H9 (cell line): ENCODE measurements around the gene NKAIN2. TPM values are rescaled to one million over a fixed set of nuclear protein-coding genes. Genes with fewer than 3 reads are reported as not detected.

Source experiments
- DNase-seq: peaks from one replicate; pipeline ENCODE4 v3.0.0-alpha.2; 2017
- H2AFZ ChIP-seq: one replicate; pipeline ENCODE4 v1.6.1; 2013; ENCODE audit warnings: mild to moderate bottlenecking, low read length, control low read depth, moderate library complexity
- H2AK5ac ChIP-seq: 2 replicates; pipeline ENCODE4 v1.6.1; 2013; ENCODE audit warnings: low read length, control low read depth, mixed read lengths; ENCODE audit not compliant: insufficient read length
- H2BK120ac ChIP-seq: one replicate; pipeline ENCODE4 v1.6.1; 2013; ENCODE audit warnings: low read depth, mild to moderate bottlenecking, low read length, control low read depth, inconsistent platforms; ENCODE audit not compliant: poor library complexity, severe bottlenecking
- H2BK12ac ChIP-seq: 2 replicates; pipeline ENCODE4 v1.6.1; 2013; ENCODE audit warnings: low read length, control low read depth, mixed read lengths, low read depth; ENCODE audit not compliant: insufficient read length
- H2BK15ac ChIP-seq: 2 replicates; pipeline ENCODE4 v1.6.1; 2013; ENCODE audit warnings: low read depth, low read length, control low read depth
- H2BK20ac ChIP-seq: one replicate; pipeline ENCODE4 v1.6.1; 2013; ENCODE audit warnings: low read depth, mild to moderate bottlenecking, low read length, control low read depth, inconsistent platforms; ENCODE audit not compliant: poor library complexity, severe bottlenecking
- H2BK5ac ChIP-seq: 2 replicates; pipeline ENCODE4 v1.6.1; 2013; ENCODE audit warnings: low read length, control low read depth, mixed read lengths; ENCODE audit not compliant: insufficient read length
- H3K14ac ChIP-seq: 2 replicates; pipeline ENCODE4 v1.6.1; 2013; ENCODE audit warnings: low read length, control low read depth; ENCODE audit not compliant: insufficient read depth
- H3K18ac ChIP-seq: 2 replicates; pipeline ENCODE4 v1.6.1; 2013; ENCODE audit warnings: low read depth, mild to moderate bottlenecking, mixed read lengths, low read length, control low read depth; ENCODE audit not compliant: insufficient read length
- H3K23ac ChIP-seq: 2 replicates; pipeline ENCODE4 v1.6.1; 2013; ENCODE audit warnings: low read length, control low read depth, mixed read lengths, low read depth; ENCODE audit not compliant: insufficient read length
- H3K23me2 ChIP-seq: 2 replicates; pipeline ENCODE4 v1.6.1; 2013; ENCODE audit warnings: low read depth, mild to moderate bottlenecking, mixed read lengths, low read length, control low read depth; ENCODE audit not compliant: insufficient read length, poor library complexity, severe bottlenecking
- H3K27ac ChIP-seq: 2 replicates; pipeline ENCODE4 v1.5.1; 2013; ENCODE audit warnings: low read length, control low read depth, mixed read lengths, low read depth; ENCODE audit not compliant: insufficient read length
- H3K27me3 ChIP-seq: 2 replicates; pipeline ENCODE4 v1.6.1; 2013; ENCODE audit warnings: low read length, control low read depth, inconsistent platforms; ENCODE audit not compliant: insufficient read depth
- H3K4ac ChIP-seq: 2 replicates; pipeline ENCODE4 v1.6.1; 2013; ENCODE audit warnings: low read depth, mild to moderate bottlenecking, control low read depth, inconsistent platforms, low read length, moderate library complexity
- H3K4me1 ChIP-seq: 2 replicates; pipeline ENCODE4 v1.6.1; 2013; ENCODE audit warnings: low read length, control low read depth, inconsistent platforms; ENCODE audit not compliant: insufficient read depth
- H3K4me2 ChIP-seq: 2 replicates; pipeline ENCODE4 v1.6.1; 2013; ENCODE audit warnings: low read length, control low read depth, mixed read lengths; ENCODE audit not compliant: insufficient read length, insufficient read depth
- H3K56ac ChIP-seq: 2 replicates; pipeline ENCODE4 v1.6.1; 2013; ENCODE audit warnings: low read depth, mild to moderate bottlenecking, mixed read lengths, low read length, control low read depth; ENCODE audit not compliant: insufficient read length
- H3K79me1 ChIP-seq: 2 replicates; pipeline ENCODE4 v1.6.1; 2013; ENCODE audit warnings: low read depth, mild to moderate bottlenecking, moderate library complexity, low read length, control low read depth, inconsistent platforms; ENCODE audit not compliant: insufficient read depth, poor library complexity, severe bottlenecking
- H3K79me2 ChIP-seq: 2 replicates; pipeline ENCODE4 v1.6.1; 2013; ENCODE audit warnings: low read length, control low read depth, inconsistent platforms; ENCODE audit not compliant: insufficient read depth
- H3K9ac ChIP-seq: 2 replicates; pipeline ENCODE4 v1.6.1; 2013; ENCODE audit warnings: low read length, control low read depth, mixed read lengths; ENCODE audit not compliant: insufficient read length; ENCODE audit errors: extremely low read depth
- H3K9me3 ChIP-seq: one replicate; pipeline ENCODE4 v1.6.1; 2013; ENCODE audit warnings: low read depth, low read length, inconsistent platforms; ENCODE audit not compliant: control insufficient read depth
- H3T11ph ChIP-seq: one replicate; pipeline ENCODE4 v1.6.1; 2013; ENCODE audit warnings: mild to moderate bottlenecking, low read length, control low read depth, inconsistent platforms
- H4K20me1 ChIP-seq: one replicate; pipeline ENCODE4 v1.6.1; 2013; ENCODE audit not compliant: control insufficient read depth, insufficient read length, insufficient read depth
- H4K5ac ChIP-seq: 2 replicates; pipeline ENCODE4 v1.6.1; 2013; ENCODE audit warnings: low read depth, mild to moderate bottlenecking, mixed read lengths, low read length, control low read depth; ENCODE audit not compliant: insufficient read length
- H4K8ac ChIP-seq: replicated peaks from 2 replicates; pipeline ENCODE4 v1.6.1; 2013; ENCODE audit warnings: low read length, control low read depth, mixed read lengths, low read depth; ENCODE audit not compliant: insufficient read length
- H4K91ac ChIP-seq: 2 replicates; pipeline ENCODE4 v1.6.1; 2013; ENCODE audit warnings: low read depth, mild to moderate bottlenecking, moderate library complexity, mixed read lengths, low read length, control low read depth; ENCODE audit not compliant: insufficient read length
- H3K27ac Mint-ChIP-seq, 3 experiments: 2 replicates in 2 of 3; 3 replicates in 1 of 3; pipeline ENCODE4 v1.8.0; 2020 to 2021; ENCODE audit warnings: mixed read lengths in 3 of 3, mild to moderate bottlenecking in 1 of 3, moderate library complexity in 1 of 3
- H3K27me3 Mint-ChIP-seq: 2 replicates; pipeline ENCODE4 v1.8.0; 2021; ENCODE audit warnings: low read depth, mild to moderate bottlenecking, moderate library complexity, mixed read lengths
- H3K36me3 Mint-ChIP-seq, 3 experiments: 2 replicates in 2 of 3; 3 replicates in 1 of 3; pipeline ENCODE4 v1.8.0; 2020 to 2021; ENCODE audit warnings: low read depth in 3 of 3, mixed read lengths in 3 of 3; ENCODE audit not compliant: insufficient read depth in 1 of 3
- H3K4me1 Mint-ChIP-seq, 2 experiments: 2 replicates each; pipeline ENCODE4 v1.8.0; 2020; ENCODE audit warnings: mixed read lengths in 2 of 2
- H3K4me3 Mint-ChIP-seq, 2 experiments: 2 replicates in 1 of 2; 3 replicates in 1 of 2; pipeline ENCODE4 v1.8.0; 2020 to 2021; ENCODE audit warnings: mild to moderate bottlenecking in 2 of 2, mixed read lengths in 2 of 2, moderate library complexity in 1 of 2
- H3K9me3 Mint-ChIP-seq, 2 experiments: 2 replicates in 1 of 2; 3 replicates in 1 of 2; pipeline ENCODE4 v1.8.0; 2020; ENCODE audit warnings: mild to moderate bottlenecking in 2 of 2, mixed read lengths in 2 of 2, moderate library complexity in 1 of 2
- CTCF ChIP-seq: fragments of 200-600 bp; sonication (generic); conservative IDR thresholded peaks from 3 replicates; pipeline ENCODE4 v1.8.0; 2021; ENCODE audit warnings: antibody characterized with exemption, mild to moderate bottlenecking
- WGBS: extraction: QIAGEN DNeasy Blood & Tissue Kit; methylation state at CpG from one replicate; pipeline ENCODE4 v1.1.7; 2013; ENCODE audit warnings: missing lambda C conversion rate, low lambda C conversion rate, mixed read lengths; ENCODE audit not compliant: insufficient read length; ENCODE audit errors: extremely low coverage; 5-methylcytosine and 5-hydroxymethylcytosine counted together
- total RNA-seq: library from RNA; stranded (reverse); gene quantifications from 2 replicates; pipeline ENCODE4 v1.2.1, GENCODE V29; 2021

NKAIN2 gene
- total RNA-seq, 1 experiment from 2014 or later = 0.17 TPM

GRCh38 chr6:124613031-124613430 is 809.4 kb downstream of the NKAIN2 start:
- Histone ChIP-seq H3K56ac (no peak overlapping the region), H3K27ac (no peak overlapping the region), H2BK120ac (no peak overlapping the region), H3K18ac (no peak overlapping the region), H3K27me3 (no peaks in the 10 kb centered on the region), H3K9me3 (no peaks in the 10 kb centered on the region), H3K4me1 (peaks cover 3% of the 10 kb centered on the region; the same call in 1 of the 2 replicates), H3K4ac (no peak overlapping the region), H2BK12ac (no peak overlapping the region), H3K23me2 (no peaks in the 10 kb centered on the region), H4K5ac (no peak overlapping the region), H3K23ac (no peak overlapping the region), H3K79me2 (no peaks in the 10 kb centered on the region), H3T11ph (no peak overlapping the region), H3K4me2 (no peak overlapping the region), H3K9ac (no peak overlapping the region), H2BK20ac (no peak overlapping the region), H2BK5ac (no peak overlapping the region), H4K8ac (no peak overlapping the region), H2BK15ac (no peak overlapping the region), H4K20me1 (no peaks in the 10 kb centered on the region), H2AK5ac (no peak overlapping the region), H3K14ac (no peak overlapping the region), H4K91ac (no peak overlapping the region), H3K79me1 (no peaks in the 10 kb centered on the region), H2AFZ (no peak overlapping the region)
- Mint-ChIP-seq H3K36me3 (no peaks in the 10 kb centered on the region), H3K9me3 (no peaks in the 10 kb centered on the region), H3K27ac (no peak overlapping the region), H3K4me3 (no peak overlapping the region), H3K4me1 (peaks cover 8% of the 10 kb centered on the region in 2 experiments), H3K27me3 (no peaks in the 10 kb centered on the region)
- no CpG with 5 or more reads among the region's 2 CpGs for WGBS
- no peak for DNase-seq
- TF ChIP-seq CTCF = no peak
